NCI-H345 treated with DMSO at 0.1 percent for 48 hours (cell line): Measurements from ENCODE around the gene DAPK3.
"Not testable (repeated sequence)": the region's sequence is repeated elsewhere in the genome, so short reads cannot be mapped to it uniquely, and the experiment has no call there.

Source experiments
- DNase-seq: peaks from one replicate; lab custom pipeline; 2025; ENCODE audit not compliant: unreplicated experiment; lab: John Stamatoyannopoulos, UW

The DAPK3 gene

GRCh38 chr19:3979289-3979673 is 8.4 kb upstream of the DAPK3 start:
- DNase-seq, result no peak

DNA sequence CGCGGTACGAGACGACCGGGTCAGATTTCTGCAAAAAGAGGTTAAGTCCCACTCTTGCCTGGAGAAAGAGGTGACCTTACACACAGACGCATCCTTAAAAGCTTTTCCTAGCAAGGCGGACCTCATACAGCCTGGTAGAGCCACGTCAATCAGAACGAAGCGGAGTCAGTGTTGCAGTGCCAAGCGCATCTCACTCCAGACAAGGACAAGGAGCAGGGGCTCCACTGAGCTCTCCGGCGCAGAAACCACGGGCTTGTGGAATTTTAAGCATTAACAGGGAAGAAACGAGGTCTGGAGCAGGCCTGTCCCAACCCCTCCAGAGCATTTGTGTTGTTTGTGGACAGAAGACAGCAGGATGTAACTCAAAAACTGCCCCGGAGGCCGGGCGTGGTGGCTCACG is 7.2 kb upstream of the DAPK3 start:
- DNase-seq, result no peak

- DNase-seq, result no peak
Measured at GRCh38 chr19:3977242-3978143, 6.6 kb upstream of the DAPK3 start.

DNA sequence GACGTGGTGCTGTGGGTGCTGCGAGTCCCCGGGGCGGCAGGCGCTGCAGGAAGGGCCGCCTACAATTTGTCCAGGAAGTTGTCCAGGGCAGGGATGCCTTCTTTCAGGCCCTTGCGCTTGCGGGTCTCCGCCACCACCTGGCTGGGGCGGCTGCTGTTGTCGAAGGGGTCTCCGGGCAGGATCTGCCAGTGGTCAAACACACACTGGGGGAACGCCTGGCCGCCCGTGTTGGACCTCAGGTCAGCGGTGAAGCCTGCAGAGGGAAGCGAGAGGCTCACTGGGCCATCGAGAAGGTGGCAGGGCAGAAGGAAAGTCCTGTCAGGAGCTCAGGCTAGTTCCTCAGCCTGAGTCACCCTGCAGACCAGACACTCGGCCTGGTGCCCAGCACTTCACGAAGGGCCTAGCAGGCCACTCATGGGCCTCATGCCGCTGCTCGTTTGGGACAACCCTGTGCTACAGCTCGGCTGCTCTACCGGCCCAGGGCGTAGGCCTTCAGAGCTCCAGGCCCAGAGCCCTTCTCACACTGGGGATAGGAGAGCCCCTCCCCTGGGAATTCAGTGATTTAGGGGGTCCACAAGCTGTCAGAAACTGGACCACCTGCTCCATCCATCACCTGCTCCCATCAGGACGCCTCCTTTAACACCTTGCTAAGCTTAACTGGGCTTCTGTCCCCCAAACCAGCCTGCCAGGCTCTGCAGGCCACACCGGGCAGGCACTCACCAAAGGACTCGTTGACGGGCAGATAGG is 5.8 kb upstream of the DAPK3 start:
- no peak for DNase-seq

- no peak for DNase-seq
Measured at GRCh38 chr19:3975637-3976087, 4.8 kb upstream of the DAPK3 start.

DNA sequence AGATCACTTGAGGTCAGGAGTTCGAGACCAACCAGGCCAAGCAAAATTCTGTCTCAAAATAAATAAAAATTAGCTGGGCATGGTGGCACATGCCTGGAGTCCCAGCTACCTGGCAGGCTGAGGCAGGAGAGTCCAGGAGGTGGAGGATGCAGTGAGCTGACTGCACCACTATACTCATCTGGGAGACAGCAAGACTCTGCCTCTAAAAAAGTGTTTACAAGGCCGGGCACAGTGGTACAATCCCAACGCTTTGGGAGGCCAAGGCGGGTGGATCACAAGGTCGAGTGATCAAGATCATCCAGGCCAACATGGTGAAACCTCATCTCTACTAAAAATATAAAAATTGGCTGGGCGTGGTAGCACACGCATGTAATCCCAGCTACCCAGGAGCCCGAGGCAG is 4.2 kb upstream of the DAPK3 start:
- DNase-seq, result no peak

GRCh38 chr19:3970313-3970807 is 539 bp downstream of the DAPK3 start:
- DNase-seq, result no peak

DNA sequence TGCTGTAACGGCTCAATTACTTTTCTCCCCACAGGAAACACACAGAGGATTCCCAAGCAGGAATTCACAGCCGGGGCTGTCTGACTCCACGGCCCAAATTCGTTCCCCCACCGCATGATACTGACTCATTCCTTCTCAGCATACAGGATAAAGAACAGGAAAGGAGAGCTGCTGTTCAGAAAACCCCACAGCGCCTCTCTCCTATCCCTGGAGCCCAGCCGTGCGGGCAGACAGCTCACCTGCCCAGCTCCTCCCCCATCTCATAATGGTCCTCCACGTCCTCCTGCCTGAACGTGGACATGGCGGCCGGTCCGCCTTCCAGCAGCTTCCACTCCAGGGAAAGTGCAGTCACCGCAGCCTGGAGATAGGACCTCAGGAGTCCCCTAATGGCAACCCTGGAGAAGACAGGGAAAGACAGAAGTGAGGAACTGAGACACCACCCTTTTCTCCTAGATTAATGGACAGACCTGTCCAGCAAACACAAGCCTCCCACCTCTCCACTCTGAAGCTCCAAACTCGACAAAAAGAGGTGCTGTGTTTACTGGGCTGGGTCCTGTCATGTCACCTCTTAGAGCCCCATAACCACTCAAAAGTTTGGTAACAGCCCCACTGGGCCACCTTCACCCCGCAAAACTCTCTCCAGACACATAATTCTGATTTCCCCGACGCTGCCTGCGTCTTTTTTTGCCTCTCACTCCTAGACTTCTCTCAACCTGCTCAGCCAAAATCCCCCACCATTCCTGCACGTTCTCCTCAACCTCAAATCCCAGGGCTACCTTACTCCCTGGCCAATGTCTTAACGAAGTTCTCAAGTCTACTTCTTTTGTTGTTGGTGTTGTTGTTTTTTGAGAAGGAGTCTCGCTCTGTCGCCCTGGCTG is 1.2 kb downstream of the DAPK3 start:
- no peak for DNase-seq

- no peak for DNase-seq
Measured at GRCh38 chr19:3968556-3969434, 2.1 kb downstream of the DAPK3 start.

DNA sequence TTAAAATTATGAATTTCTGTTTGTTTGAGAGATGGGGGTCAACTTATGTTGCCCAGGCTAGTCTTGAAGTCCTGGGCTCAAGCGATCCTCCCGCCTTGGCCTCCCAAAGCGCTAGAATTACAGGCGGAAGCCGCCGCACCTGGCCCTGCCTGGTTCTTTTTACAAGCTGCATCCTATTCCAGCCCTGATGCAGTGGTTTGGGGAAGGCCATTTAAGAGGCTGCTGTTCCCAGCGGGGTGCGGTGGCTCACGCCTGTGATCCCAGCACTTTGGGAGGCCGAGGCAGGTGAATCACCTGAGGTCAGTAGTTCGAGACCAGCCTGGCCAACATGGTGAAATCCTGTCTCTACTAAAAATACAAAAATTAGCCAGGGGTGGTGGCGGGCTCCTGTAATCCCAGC is 2.9 kb downstream of the DAPK3 start:
- not testable (repeated sequence) for DNase-seq

GRCh38 chr19:3966051-3967017 is 4.6 kb downstream of the DAPK3 start:
- DNase-seq, result no peak

DNA sequence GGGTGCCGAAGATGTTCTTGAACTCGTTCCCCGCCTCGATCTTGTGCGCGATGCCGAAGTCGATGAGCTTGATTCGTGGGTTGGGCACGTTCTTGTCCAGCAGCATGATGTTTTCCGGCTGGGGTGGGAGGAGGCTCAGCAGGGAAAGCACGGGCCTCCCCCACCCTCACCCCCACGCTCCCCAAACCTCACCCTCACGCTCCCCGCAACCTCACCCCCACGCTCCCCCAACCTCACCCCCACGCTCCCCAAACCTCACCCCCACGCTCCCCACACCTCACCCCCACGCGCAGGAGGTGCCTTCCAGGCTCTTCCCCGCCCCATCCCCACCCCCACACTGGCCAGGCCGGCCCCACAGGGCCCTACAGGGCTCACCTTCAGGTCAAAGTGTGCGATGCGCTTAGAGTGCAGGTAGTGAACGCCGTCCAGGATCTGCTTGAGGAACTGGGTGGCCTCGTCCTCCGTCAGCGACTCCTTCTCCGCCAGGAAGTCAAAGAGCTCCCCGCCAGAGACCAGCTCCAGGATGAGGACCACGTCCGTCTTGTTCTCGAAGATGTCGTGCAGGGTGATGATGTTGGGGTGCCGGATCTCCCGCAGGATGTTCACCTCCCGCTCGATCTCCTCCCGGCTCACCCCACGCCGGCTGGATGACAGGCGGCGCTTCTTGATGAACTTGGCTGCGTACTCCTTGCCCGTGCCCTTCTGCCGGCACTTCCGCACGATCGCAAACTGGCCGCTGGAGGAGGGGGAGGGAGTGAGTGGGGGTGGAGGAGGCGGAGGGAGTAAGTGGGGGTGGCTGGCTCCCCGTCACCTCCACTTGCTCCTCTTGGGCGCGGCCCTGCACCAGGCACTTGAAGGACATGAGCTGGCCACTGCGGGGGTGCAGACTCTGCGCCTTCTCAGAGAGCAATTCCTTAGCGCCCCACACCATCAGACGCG is 6.4 kb downstream of the DAPK3 start:
- no peak for DNase-seq

- no peak for DNase-seq
Measured at GRCh38 chr19:3963458-3964255, 7.2 kb downstream of the DAPK3 start.

- DNase-seq, result no peak
Measured at GRCh38 chr19:3961007-3961406, 9.9 kb downstream of the DAPK3 start.

GRCh38 chr19:3959766-3960131 is 11.2 kb downstream of the DAPK3 start:
- DNase-seq, result no peak

GRCh38 chr19:3958836-3959765 is 11.8 kb downstream of the DAPK3 start:
- DNase-seq, result no peak
